ENCODE data around the gene SPOCK3.
"Not testable (repeated sequence)": the region's sequence is repeated elsewhere in the genome, so short reads cannot be mapped to it uniquely, and the experiment has no call there.

SPOCK3 gene

GRCh38 chr4:166930464-166930863 lies 303.8 kb downstream of the SPOCK3 start:
- DNase-seq = no peak

GRCh38 chr4:166924424-166924823 lies 309.9 kb downstream of the SPOCK3 start:
- no peak for DNase-seq

- no peak for DNase-seq
Measured at GRCh38 chr4:166913926-166914325, 320.4 kb downstream of the SPOCK3 start.

DNA sequence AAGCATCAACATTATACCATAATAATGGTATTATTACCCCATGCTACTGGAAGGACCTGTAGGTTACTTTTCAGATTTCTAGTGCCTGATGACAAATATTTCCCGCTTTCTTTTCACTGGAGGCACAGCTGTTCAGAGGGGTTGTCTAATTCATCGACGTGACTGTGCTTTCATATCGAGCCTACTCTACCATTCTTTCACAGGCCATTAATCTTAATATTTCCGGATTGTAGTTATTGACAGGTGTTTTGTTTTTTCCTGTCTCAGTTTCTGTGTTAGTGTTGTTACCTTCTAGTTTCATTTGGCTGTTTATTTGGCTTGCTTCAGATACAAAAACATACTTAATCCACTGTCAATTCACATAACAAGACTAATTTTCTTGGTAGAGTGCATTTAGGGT lies 330.9 kb downstream of the SPOCK3 start:
- DNase-seq = no peak

DNA sequence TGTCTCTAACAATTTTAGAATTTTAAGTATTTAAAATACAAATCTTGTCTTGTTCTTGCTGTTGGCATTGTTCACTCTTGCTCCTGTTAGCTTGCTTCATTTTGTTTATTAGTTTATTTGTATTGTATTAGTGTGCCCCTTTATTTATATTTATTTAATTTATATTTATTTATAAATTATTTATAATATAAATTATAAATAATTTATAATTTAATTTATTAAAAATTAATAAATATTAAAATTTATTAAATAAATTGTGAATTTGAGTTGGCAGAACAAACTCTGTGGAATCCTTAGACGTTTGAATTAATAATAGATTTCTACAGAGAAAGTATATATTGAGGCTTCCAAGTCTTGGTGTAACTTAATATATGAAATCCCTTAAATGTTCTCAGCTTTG lies 331.4 kb downstream of the SPOCK3 start:
- DNase-seq = no peak

DNA sequence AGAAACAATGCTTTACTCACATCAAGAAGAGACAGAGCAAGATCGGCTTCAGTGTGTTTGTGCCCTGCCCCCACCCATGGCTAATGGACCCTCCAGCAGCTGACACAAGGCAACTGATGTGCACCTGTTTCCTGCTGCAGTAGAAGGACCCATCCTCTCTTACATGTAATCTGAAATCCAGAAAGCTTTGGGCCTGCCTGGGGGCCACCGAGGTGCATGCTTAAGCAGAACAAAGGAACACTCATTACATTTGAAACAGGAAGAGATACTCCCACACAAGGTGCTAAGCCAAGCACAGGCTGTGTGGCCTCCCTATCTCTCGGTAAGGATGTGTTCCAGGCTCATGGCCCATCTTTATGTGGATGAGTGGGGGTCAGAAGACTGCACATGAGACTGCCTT lies 338.0 kb downstream of the SPOCK3 start:
- no peak for DNase-seq

DNA sequence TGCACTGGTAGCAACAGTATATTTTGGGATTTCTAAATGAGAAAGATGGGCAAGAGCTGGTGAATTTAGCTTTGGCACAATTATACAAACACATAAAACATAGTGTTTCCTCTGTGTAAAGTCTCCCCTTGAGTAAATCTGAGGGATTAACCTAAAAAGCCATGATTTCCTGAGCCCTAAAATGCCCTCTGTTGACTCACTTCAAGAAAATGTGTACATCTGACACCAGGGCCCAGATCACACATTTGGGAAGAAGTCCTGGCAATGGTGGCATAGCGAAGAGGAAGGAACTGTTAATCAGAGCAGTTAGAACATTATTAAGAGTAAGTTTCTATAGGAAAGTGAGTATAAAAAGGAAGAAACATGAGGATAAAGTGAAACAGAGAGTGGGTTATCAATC lies 338.5 kb downstream of the SPOCK3 start:
- DNase-seq = no peak

DNA sequence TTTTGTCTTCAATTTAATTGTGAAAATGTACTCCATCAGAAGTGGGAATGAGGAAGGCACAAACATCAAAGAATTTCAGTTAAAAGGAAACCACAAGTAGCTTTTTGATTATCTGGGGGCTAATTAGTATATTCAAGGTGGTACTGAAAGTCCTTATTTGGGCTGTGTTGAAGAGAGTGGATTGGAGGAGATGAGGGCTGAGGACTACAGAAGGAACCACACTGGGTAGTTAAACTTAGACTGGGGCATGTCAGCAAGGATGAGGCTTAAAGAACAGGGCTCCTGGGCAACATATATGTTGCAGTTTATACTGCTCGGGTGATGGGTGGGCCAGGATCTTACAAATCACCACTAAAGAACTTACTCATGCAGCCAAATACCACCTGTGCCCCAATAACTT lies 346.8 kb downstream of the SPOCK3 start:
- peak in 1 of 2 experiments; percentile 27 for DNase-seq

DNA sequence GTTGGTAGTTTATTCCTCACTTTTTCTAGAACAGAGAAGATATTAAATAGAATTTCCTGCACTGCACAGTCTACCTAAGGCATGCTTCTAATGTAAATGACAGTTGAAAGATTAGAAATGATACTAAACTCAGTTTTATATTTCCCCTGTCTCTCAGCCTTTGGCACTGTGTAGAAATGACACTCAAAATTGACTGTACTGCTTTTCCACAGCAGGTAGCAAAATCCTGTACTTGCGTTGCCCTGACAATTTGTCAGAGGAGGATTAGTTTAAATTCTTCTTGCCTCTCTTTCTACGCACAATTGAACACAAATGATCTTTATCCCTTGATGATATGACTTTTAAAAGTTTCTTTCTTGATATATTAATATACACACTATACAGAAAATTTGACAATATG lies 347.6 kb downstream of the SPOCK3 start:
- DNase-seq = no peak

DNA sequence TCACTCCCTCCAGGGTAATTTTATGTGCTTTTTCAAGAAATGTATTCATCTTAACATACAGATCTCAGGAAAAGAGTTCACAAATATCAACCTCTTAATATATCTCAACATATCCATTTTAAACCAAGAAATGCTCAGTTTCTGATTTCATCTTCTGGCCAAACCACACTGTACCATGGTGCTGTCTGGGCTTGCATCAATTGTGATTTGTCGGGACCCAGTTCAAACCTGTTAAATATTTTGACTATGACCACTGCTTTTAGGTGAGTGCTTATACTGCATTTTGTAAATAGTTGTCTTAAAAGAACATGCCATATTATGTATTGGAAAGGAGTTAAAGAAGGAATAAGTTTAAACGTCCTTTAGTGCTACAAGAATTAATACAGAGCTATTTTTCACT lies 352.1 kb downstream of the SPOCK3 start:
- no peak for DNase-seq

DNA sequence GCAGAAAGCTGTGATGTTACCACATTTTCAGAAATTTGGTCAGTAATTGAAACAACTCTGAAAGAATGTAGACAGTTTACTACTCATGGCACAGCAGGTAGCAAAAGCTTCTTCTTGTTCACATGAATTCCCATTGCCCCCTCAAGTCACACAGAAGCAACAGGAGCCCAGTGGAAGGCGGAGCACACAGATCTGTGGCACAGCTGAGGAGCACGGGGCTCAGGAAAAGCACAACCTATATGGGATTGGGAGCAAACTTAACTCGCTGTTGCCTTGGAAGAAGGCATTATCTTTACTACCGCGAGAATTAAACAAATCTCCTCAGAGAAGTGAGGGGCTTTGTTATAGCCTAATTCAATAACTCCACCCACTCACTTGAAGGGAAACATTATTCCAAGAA lies 358.5 kb downstream of the SPOCK3 start:
- DNase-seq = no peak

DNA sequence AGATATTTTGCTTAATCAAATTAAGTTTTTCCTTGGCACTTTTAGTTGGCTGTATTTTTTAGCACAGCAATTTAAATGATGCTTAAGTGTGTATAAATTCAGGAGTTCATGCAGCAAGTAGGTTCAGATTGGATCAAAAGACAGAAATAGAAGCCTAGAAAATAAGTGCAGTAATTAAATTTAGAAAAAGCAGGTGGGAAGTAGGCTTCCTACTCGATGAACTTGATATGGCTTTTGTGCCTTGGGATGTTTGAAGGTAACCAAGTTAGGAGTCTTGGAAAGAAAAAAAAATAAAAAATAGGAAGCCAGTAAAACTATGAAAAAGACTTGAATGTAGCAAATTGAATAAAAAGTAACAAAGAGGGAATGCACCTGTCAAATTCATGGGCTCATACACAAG lies 372.3 kb downstream of the SPOCK3 start:
- no peak for DNase-seq

DNA sequence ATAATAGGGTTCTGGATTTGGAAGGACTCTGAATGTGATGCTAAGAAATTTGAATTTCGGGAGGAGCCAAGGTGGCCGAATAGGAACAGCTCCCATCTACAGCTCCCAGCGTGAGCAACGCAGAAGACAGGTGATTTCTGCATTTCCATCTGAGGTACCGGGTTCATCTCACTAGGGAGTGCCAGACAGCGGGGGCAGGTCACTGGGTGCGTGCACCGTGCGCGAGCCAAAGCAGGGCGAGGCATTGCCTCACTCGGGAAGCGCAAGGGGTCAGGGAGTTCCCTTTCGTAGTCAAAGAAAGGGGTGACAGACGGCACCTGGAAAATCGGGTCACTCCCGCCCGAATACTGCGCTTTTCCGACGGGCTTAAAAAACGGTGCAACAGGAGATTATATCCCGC lies 383.9 kb downstream of the SPOCK3 start:
- not testable (repeated sequence) for DNase-seq

GRCh38 chr4:166846939-166847338 lies 387.4 kb downstream of the SPOCK3 start:
- no peak for DNase-seq

DNA sequence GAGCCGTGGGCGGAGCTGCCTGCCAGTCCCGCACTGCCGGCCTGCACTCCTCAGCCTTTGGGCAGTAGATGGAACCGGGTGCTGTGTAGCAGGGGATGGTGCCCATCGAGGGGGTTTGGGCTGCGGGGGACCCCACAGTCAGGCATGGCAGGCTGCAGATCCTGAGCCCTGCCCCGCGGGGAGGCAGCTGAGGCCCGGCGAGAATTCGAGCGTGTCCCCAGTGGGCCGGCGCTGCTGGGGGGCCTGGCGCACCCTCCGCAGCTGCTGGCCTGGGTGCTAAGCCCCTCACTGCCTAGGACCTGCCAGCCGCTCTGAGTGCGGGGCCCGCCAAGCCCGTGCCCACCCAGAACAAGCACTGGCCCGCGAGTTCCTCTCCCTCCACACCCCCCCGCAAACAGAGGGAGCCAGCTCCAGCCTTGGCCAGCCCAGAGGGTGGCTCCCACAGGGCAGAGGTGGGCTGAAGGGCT lies 391.5 kb downstream of the SPOCK3 start:
- no peak for DNase-seq

DNA sequence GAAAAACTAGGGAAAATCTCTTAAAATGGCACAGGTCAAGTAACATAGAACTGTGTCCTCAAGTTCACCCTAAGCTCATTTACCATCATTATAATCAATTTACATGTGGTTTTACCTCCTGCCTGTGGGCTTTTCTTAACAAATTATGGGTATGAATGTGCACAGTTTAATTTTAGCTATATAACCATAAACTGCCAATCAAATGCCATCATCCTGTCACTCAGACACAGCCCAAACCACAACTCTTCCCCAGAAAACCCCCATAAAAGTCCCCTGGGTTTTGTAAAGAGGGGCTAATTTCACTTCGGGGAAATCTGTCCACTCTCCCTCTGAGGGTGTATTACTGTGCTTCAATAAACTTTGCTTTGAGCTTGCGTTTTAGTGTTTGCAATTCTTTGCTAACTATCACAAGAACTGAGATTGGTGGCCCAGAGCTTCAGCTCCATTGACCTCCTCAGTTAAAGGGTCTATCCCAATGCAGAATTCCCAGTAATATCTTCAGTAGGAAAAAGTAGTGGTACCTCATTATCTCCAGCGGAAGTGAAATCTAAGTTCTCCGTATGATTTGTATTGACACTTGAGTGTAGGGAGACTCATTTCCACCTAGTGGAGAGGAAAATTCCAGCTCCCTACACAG lies 394.6 kb downstream of the SPOCK3 start:
- no peak for DNase-seq

DNA sequence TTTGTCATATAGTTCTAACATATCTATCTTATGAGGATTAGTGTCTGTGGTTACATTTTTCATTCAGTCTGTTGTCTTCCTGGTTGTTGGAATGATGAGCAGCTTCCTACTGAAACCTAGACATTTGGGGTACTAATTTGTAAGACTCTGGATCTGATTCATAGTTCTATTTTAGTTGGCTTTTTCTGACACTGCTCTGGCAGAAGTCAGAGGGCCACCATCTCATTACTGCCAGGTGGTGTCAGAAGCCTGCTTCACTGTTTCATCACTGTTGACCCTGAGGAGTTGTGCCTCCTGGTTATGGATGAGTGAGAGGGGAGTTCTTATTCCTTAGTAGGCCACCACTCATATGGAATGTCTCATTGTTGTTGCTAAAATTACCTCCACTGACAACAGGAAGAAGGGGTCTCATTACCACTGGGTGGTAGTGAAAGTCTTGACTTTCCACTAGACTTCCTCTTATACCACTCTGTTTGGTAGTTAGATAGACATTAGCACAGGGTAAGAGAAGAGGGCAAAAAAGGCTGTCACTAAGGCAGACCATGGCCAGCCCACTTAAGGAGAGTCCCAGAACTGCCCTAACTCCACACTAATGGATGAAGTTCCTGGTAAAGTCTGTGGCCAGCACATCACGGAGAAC lies 395.2 kb downstream of the SPOCK3 start:
- DNase-seq = no peak

DNA sequence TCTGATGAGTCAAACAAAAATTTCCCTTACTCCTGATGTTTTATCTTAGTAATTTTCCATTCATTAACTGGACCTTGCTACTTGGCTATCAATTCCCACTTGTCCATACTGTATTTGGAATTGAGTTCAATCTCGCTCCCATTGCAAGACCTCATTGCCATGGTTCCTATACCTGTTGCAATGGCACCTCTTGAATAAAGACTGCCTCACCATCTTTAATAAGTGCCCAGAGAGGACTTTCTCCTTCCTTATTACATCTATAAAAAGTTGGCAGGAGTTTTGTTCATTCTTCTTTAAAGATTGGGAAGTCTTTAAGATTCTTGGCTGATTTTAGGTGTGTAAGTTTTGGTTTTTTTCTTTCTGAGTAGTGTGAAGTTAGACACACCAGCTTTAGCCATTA lies 397.4 kb downstream of the SPOCK3 start:
- no peak for DNase-seq

GRCh38 chr4:166827629-166828028 lies 406.7 kb downstream of the SPOCK3 start:
- DNase-seq = no peak

DNA sequence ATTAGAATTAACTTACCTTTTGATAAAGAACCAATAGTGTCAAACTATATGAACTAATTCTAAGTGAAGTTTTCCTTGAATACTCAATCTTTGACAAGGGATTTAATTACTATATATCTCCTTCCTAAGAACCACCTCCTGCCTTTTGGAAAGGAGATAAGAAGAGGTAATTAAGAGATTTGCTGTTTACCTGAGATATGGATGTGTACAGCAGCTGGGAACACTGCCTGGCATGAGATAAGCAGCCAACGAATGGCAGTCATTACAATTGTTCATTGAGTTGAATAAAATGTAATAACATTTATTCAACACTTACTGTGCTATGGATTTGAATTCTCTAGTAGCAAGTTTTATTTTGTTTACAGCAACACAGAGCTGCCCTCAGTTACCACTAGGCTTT lies 407.1 kb downstream of the SPOCK3 start:
- no peak for DNase-seq

- DNase-seq = no peak
Measured at GRCh38 chr4:166823848-166824247, 410.4 kb downstream of the SPOCK3 start.

DNA sequence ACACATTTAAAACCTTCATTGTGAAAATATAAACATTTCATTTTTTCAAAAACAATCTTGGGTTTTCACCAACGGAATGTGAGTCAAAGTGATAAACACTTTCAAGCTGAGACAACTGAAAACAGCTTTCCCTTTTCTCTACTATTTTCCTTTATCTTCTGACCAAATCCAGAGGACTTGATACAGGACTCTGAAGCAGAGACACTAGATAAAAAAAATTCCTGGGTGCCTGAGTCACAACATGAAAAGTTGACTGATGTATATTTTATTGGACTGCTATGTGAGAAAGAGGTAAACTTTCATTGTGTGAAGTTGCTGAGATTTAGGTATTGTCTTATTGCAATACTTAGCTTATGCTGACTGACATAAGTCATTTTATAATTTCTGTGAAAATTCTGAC lies 411.2 kb downstream of the SPOCK3 start:
- DNase-seq = no peak

DNA sequence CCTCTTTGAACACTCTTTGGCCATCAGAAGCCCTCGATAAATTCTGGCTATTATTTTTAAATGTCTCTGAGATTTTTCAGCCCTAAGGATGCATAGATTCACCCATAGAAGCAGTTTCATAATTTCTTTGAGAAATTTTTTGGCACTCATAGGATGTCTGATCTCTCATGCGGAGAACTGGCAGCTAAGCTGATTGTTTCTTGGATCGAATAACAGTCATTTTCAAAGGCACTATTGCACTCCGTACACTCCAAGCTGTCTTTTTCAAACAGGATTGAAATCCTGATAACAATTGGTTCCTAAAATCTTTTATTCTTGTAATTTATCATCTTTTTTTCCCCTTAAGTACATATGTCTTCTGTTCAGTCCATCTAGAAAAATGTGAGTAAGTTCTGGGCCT lies 411.9 kb downstream of the SPOCK3 start:
- no peak for DNase-seq

DNA sequence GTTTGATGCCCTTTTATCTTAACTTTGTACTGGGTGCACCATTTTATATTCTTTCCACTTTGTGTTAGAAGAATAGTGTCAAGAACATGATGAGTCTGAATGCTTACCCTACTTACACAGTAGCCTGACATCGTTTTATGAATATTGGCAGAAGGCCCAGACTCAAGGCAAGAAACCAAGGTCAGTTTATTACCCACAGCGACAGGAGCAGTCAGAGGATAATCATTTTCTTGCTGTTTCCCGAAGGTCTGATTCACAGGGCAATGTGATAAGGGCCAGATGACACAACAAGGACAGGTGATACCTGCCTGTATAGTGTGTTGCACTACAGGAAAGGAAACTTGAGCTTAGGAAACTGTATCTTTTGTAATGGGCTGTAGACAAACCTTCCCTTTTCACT lies 417.4 kb downstream of the SPOCK3 start:
- no peak for DNase-seq

- no peak for DNase-seq
Measured at GRCh38 chr4:166808380-166808779, 425.9 kb downstream of the SPOCK3 start.

Data from NCI-H524 (cell line).